ENCODE measurements around the gene B3GNT4. TPM values are rescaled to one million over a fixed set of nuclear protein-coding genes. Genes with fewer than 3 reads are reported as not detected.
"Not testable (repeated sequence)": the region's sequence is repeated elsewhere in the genome, so short reads cannot be mapped to it uniquely, and the experiment has no call there.

Gene B3GNT4
- total RNA-seq, 2 experiments from 2014 or later = not detected

DNA sequence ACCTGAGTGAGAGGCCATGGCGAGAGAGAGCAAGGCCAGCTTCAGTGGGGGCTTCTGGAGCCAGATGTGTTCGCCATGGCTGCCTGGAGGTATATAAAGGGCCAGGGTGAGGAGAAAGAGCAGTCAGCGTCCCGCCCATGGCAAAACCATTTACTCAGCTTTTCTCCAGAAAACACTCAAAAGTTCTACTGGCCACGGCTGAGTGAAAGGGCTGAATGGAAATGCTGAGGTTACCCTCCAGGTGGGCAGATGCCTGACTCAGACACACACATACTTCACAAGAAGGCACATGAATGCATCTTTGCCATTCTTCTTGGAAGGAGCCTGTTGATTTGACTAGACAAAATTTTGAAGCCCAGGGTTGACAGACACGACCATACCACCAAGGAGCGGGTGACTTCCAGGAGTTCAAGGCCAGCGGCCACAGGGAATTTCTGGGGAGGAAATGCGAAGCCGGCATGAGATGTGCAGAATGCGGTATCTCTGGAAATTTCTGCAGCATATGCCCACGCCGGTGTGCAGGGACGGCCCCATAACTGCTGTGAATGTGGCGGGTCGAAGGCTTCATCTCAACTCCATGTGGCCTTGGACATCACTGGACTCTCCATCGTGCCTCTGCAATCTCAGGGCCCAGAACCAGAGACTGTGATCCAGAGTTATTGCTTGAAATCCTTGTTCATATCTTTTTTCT lies 29.2 kb upstream of the B3GNT4 start, which contains the start of gene IL31:
IL31 (minus strand) TSS at position 67 of the 691 bp plus-strand sequence; CDS start at position 18, 49 bp downstream.
- Mint-ChIP-seq H3K27ac (no peak within 1 kb of the TSS), H3K27me3 (no peaks in the 10 kb centered on the region), H3K36me3 (ENCODE audit: low read depth) (no peaks in the 10 kb centered on the region), H3K4me1 (ENCODE audit: low read depth) (no peaks in the 10 kb centered on the region), H3K4me3 (no peak within 1 kb of the TSS), H3K9me3 (no peaks in the 10 kb centered on the region)
- H3K4me3 ChIP-seq (ENCODE audit: low read length) = no peak within 1 kb of the TSS
- H3K9me3 ChIP-seq (ENCODE audit: control insufficient read depth in 1 of 2, insufficient read depth in 1 of 2, low read length in 2 of 2) = no peaks in the 10 kb centered on the region
- ATAC-seq (ENCODE audit: poor library complexity) (no peak), DNase-seq (no peak)
- H3K4me1 ChIP-seq (ENCODE audit: insufficient read depth, low read length) = no peaks in the 10 kb centered on the region
- H3K27ac ChIP-seq (ENCODE audit: low read depth in 1 of 2, low read length in 2 of 2) = no peak within 1 kb of the TSS
- no peaks in the 10 kb centered on the region for H3K36me3 ChIP-seq (ENCODE audit: insufficient read depth, low read length)
- POLR2A ChIA-PET = no interaction called here
- CTCF ChIA-PET = no interaction called here
- intact Hi-C loops (cut with DNase I, micrococcal nuclease) = loop anchor here in 1 of 2 experiments (10.0 kb wide), 1 partner anchor 449 kb away; no protein-coding TSS in a partner anchor
- TF ChIP-seq, protein P1, sequence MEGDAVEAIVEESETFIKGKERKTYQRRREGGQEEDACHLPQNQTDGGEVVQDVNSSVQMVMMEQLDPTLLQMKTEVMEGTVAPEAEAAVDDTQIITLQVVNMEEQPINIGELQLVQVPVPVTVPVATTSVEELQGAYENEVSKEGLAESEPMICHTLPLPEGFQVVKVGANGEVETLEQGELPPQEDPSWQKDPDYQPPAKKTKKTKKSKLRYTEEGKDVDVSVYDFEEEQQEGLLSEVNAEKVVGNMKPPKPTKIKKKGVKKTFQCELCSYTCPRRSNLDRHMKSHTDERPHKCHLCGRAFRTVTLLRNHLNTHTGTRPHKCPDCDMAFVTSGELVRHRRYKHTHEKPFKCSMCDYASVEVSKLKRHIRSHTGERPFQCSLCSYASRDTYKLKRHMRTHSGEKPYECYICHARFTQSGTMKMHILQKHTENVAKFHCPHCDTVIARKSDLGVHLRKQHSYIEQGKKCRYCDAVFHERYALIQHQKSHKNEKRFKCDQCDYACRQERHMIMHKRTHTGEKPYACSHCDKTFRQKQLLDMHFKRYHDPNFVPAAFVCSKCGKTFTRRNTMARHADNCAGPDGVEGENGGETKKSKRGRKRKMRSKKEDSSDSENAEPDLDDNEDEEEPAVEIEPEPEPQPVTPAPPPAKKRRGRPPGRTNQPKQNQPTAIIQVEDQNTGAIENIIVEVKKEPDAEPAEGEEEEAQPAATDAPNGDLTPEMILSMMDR (IDR thresholded peaks at IDR 0.05) = no peak
- H3K27me3 ChIP-seq (ENCODE audit: control insufficient read depth in 1 of 2, insufficient read depth in 2 of 2, low read length in 2 of 2) = no peaks in the 10 kb centered on the region

DNA sequence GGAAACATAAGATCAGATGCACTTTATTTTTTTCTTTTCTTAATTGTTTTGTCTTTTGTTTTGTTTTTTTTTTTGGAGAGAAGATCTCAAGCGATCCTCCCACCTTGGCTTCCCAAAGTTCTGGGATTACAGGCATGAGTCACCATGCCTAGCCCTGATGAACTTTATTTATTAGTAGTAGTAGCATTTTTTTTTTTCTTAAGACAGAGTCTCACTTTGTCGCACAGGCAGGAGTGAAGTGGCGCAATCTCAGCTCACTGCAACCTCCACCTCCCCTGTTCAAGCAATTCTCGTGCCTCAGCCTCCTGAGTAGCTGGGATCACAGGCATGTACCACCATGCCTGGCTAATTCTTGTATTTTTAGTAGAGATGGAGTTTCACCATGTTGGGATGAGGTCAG lies 27.0 kb upstream of the B3GNT4 start:
- H3K4me3 Mint-ChIP-seq; H3K9me3 ChIP-seq (ENCODE audit: control insufficient read depth in 1 of 2, insufficient read depth in 1 of 2, low read length in 2 of 2); H3K27ac Mint-ChIP-seq; H3K36me3 Mint-ChIP-seq (ENCODE audit: low read depth); H3K4me1 Mint-ChIP-seq (ENCODE audit: low read depth); H3K27me3 ChIP-seq (ENCODE audit: control insufficient read depth in 1 of 2, insufficient read depth in 2 of 2, low read length in 2 of 2); DNase-seq; H3K4me3 ChIP-seq (ENCODE audit: low read length); H3K9me3 Mint-ChIP-seq; H3K4me1 ChIP-seq (ENCODE audit: insufficient read depth, low read length); H3K36me3 ChIP-seq (ENCODE audit: insufficient read depth, low read length); H3K27ac ChIP-seq (ENCODE audit: low read depth in 1 of 2, low read length in 2 of 2); POLR2A ChIA-PET; H3K27me3 Mint-ChIP-seq; ATAC-seq (ENCODE audit: poor library complexity): not testable (repeated sequence)
- intact Hi-C loops (cut with DNase I, micrococcal nuclease) = loop anchor here in 1 of 2 experiments (10.0 kb wide), 1 partner anchor 452 kb away; no protein-coding TSS in a partner anchor
- CTCF ChIA-PET = interaction anchor here (0.6 kb wide), 1 partner anchor 99 kb away, joined by 3 read pairs; no protein-coding TSS in a partner anchor

DNA sequence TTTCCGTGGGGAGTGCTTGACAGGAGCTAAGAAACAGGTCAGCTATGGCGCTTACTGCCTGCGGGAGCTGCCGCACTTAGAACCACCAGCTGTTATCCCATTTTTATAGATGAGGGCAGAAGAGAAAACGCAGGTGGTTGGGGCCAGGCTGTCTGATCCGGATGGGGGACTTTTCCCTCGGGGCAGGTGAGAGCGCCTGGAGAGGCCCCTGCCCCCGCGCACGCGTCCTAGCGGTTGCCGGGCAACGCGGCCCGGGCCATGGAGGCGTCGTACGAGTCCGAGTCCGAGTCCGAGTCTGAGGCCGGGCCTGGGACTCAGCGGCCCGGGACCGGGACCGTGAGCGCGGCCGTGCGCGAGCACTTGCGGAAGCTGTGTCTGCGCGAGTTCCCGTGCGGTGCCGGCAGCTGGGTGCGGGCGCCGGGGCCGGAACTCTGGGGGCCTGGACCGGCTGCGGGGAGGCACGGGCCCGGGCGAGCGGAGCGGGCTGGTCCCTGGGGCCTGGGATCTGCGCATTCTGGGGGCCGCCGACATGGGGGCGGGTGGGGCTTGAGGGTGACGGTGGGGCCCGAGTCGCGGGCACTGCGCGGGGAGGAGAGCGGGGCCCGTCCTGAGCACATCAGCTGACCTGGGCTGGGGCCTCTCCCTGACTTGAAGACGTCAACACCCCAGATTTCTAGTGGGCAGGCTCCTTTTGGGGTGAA lies 20.5 kb upstream of the B3GNT4 start, which contains the start of gene LRRC43:
LRRC43 (plus strand) TSS at position 237 of the 701 bp plus-strand sequence; CDS start at position 259, 22 bp downstream.
- Mint-ChIP-seq H3K4me3 (peak within 1 kb of the TSS; percentile 78), H3K27ac (no peak within 1 kb of the TSS), H3K36me3 (ENCODE audit: low read depth) (no peaks in the 10 kb centered on the region), H3K9me3 (no peaks in the 10 kb centered on the region), H3K27me3 (peaks cover 3% of the 10 kb centered on the region), H3K4me1 (ENCODE audit: low read depth) (peaks cover 3% of the 10 kb centered on the region)
- ChIA-PET CTCF (interaction anchor here (0.6 kb wide), 1 partner anchor 1399 kb away, joined by 3 read pairs; no protein-coding TSS in a partner anchor), POLR2A (no interaction called here)
- TF ChIP-seq, protein P1 (IDR thresholded peaks at IDR 0.05) = no peak
- DNase-seq (peak in 9 of 14 experiments; percentile 17 to 62 (median 40)), ATAC-seq (ENCODE audit: poor library complexity) (peak; percentile 77)
- H3K27ac ChIP-seq (ENCODE audit: low read depth in 1 of 2, low read length in 2 of 2) = no peak within 1 kb of the TSS
- H3K9me3 ChIP-seq (ENCODE audit: control insufficient read depth in 1 of 2, insufficient read depth in 1 of 2, low read length in 2 of 2) = no peaks in the 10 kb centered on the region
- peak within 1 kb of the TSS; percentile 45 for H3K4me3 ChIP-seq (ENCODE audit: low read length)
- intact Hi-C loops (cut with DNase I, micrococcal nuclease) = no loop called here
- peaks cover 14% of the 10 kb centered on the region for H3K4me1 ChIP-seq (ENCODE audit: insufficient read depth, low read length)
- no peaks in the 10 kb centered on the region for H3K36me3 ChIP-seq (ENCODE audit: insufficient read depth, low read length)
- H3K27me3 ChIP-seq (ENCODE audit: control insufficient read depth in 1 of 2, insufficient read depth in 2 of 2, low read length in 2 of 2) = no peaks in the 10 kb centered on the region
